Measurements from ENCODE around the gene LTBP2. TPM values are rescaled to one million over a fixed set of nuclear protein-coding genes. Genes with fewer than 3 reads are reported as not detected.

LTBP2 gene
- total and polyA plus RNA-seq, 3 donors from 2014 or later, result 19.6 to 45.3 (median 23.3) TPM

- Histone ChIP-seq H3K36me3 (ENCODE audit: low read depth, missing control alignments) (no peaks in the 10 kb centered on the region), H3K4me1 (peaks cover 13% of the 10 kb centered on the region), H3K27me3 (no peaks in the 10 kb centered on the region), H3K27ac (no peak overlapping the region), H3K9me3 (no peaks in the 10 kb centered on the region), H3K4me3 (no peak overlapping the region)
- no peak for DNase-seq
- intact Hi-C loops (cut with DNase I; ENCODE audit: low total_unique reads), result loop anchor here (10.0 kb wide), 1 partner anchor 112 kb away; no protein-coding TSS in a partner anchor
- TF ChIP-seq POLR2A (IDR thresholded peaks at IDR 0.05) (no peak), CTCF (IDR thresholded peaks at IDR 0.05) (no peak)
- 71 to 78% methylated on average over 3 of the region's 3 CpGs for WGBS, 2 donors
Measured at GRCh38 chr14:74476607-74477006, 135.4 kb downstream of the LTBP2 start.

DNA sequence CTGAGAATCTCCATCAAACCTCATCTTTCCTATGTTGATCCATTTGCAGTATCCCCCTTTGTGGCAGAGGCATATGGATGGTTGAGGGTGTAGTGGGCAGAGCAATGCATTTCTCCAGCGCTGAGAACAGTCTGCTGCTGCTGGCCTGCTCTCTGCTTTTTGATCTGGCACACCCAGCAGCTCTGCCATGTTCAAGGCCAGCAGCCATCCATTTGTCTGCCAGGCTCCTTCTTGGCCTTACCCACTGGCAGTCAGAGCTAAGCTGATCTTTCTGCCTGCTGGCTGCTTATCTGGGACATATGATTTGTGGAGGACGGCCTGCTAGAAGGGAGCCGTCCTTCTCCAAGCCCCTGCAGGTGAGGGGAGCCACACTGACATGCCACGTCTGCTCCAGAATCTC, 135.9 kb downstream of the LTBP2 start:
- Histone ChIP-seq H3K4me1 (peaks cover 13% of the 10 kb centered on the region), H3K27me3 (no peaks in the 10 kb centered on the region), H3K27ac (no peak overlapping the region), H3K4me3 (no peak overlapping the region), H3K9me3 (no peaks in the 10 kb centered on the region), H3K36me3 (ENCODE audit: low read depth, missing control alignments) (no peaks in the 10 kb centered on the region)
- WGBS, 2 donors, result 66 to 85% methylated on average over 4 of the region's 4 CpGs
- no peak for TF ChIP-seq CTCF (IDR thresholded peaks at IDR 0.05)
- no peak for TF ChIP-seq POLR2A (IDR thresholded peaks at IDR 0.05)
- peak; percentile 64 for DNase-seq
- intact Hi-C loops (cut with DNase I; ENCODE audit: low total_unique reads), result loop anchor here (10.0 kb wide), 1 partner anchor 111 kb away; no protein-coding TSS in a partner anchor

DNA sequence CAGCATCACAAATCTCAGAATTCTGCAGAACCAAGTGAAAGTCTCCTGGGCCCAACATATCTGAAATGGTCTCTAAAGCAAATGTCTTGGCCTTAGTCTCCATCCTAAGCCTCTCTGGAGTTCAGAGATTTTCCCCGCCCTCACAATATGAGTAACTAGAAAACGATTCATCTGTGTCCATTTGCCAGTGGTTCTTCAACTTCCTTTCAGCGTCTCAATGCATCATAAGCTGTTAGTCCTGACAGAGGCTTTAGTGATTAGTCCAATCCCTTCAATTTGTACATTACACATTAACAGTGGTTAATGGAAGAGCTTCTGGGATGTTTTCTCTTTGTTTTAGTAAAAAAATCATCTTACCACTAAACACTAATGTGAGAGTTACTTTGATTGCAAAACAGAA, 136.4 kb downstream of the LTBP2 start:
- Histone ChIP-seq H3K27me3 (no peaks in the 10 kb centered on the region), H3K27ac (no peak overlapping the region), H3K4me3 (no peak overlapping the region), H3K9me3 (no peaks in the 10 kb centered on the region), H3K4me1 (peaks cover 16% of the 10 kb centered on the region), H3K36me3 (ENCODE audit: low read depth, missing control alignments) (no peaks in the 10 kb centered on the region)
- 58 to 76% methylated on average over 3 of the region's 3 CpGs for WGBS, 2 donors
- intact Hi-C loops (cut with DNase I; ENCODE audit: low total_unique reads), result loop anchor here (10.0 kb wide), 1 partner anchor 111 kb away; no protein-coding TSS in a partner anchor
- DNase-seq, result no peak
- TF ChIP-seq CTCF (IDR thresholded peaks at IDR 0.05) (no peak), POLR2A (IDR thresholded peaks at IDR 0.05) (no peak)

DNA sequence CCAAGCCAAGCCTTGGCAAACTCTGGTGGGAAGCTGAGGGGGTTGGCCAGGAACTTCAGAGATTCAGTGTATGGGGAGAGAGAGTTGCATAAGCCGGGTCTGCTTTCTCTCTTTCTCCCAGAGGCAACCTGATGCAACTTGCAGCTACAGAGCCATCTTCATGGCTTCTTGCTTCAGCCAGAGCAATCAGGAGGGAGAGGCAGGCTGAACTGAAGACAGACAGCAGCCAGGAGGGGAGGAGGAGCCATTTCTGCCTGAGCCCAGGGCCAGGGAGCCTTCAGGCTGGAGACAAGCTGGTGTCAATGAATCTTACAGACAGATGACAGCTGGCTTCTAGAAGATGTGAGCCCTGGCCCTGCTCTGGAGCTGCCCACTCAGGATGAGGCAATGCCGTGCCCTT, 137.7 kb downstream of the LTBP2 start:
- H3K36me3 ChIP-seq (ENCODE audit: low read depth, missing control alignments), result no peaks in the 10 kb centered on the region

More for the DNA sequence above, 137.7 kb downstream of the LTBP2 start:
- Histone ChIP-seq H3K9me3 (no peaks in the 10 kb centered on the region), H3K27ac (no peak overlapping the region), H3K4me1 (peaks cover 28% of the 10 kb centered on the region), H3K27me3 (no peaks in the 10 kb centered on the region), H3K4me3 (no peak overlapping the region)
- WGBS, 2 donors, result 98 to 100% methylated on average over 1 to 2 of the region's 2 CpGs
- TF ChIP-seq POLR2A (IDR thresholded peaks at IDR 0.05) (no peak), CTCF (IDR thresholded peaks at IDR 0.05) (no peak)
- no peak for DNase-seq
- intact Hi-C loops (cut with DNase I; ENCODE audit: low total_unique reads), result loop anchor here (10.0 kb wide), 1 partner anchor 110 kb away; no protein-coding TSS in a partner anchor

Data from testis (tissue), 3 donors.